GM12892 (cell line): Measurements from ENCODE around the gene GP5.

Experiments used
- DNase-seq: peaks from one replicate; pipeline ENCODE4 v3.0.0; 2011; ENCODE audit not compliant: insufficient read length
- FAIRE-seq: peaks from 2 replicates; lab custom pipeline; 2011; peaks lifted over from hg19 to GRCh38; lab: Jason Lieb, UNC
- POLR2A ChIP-seq: IDR thresholded peaks from 2 replicates; pipeline ENCODE4 v1.6.1; 2011; ENCODE audit warnings: low read depth, low read length, control low read depth
- POLR2AphosphoS5 ChIP-seq: IDR thresholded peaks from 2 replicates; pipeline ENCODE4 v1.6.1; 2011; ENCODE audit warnings: low read depth, low read length, control low read depth
- TAF1 ChIP-seq: IDR thresholded peaks from 2 replicates; pipeline ENCODE4 v1.6.1; 2011; ENCODE audit warnings: low read depth, mild to moderate bottlenecking, control low read depth, low read length, borderline replicate concordance

Gene GP5

DNA sequence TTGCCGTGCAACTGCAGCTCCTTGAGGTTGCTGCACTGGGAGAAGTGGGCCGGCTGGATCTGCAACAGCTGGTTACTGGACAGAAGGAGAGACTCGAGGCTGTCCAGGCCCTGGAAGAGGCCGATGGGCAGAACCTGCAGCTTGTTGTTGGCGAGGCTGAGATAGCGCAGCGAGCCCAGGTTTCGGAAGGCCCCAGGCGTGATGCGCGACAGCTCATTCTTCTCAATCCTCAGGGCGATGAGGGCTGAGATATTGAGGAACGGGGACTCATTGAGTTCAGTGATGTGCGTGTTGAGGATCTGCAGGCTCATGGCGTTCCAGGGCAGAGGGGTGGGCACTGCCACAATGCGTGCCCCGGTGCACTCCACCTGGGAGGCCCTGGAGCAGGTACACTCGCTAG, 38.5 kb downstream of the GP5 start:
- no peak for TF ChIP-seq TAF1
- TF ChIP-seq POLR2AphosphoS5 = no peak
- no peak for TF ChIP-seq POLR2A
- no peak for FAIRE-seq
- no peak for DNase-seq

DNA sequence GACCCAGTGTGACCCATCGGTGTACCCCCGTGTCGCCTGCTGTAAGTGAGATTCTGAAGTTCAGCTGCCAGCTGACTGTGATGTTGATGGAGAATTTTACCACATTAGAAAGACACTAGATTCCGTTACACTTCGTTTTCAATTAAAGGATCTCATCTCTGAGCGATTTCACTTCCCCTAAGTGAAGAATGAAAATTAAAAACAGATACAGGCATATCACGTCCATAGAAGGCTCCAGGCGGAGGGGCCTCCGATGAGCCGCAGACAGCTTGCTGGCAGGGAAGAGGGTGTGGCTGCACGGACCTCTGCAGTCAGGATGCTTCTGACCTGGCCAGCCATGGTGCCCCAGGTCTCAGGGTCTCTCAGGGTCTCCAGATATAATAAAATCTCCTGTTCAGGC, 41.4 kb downstream of the GP5 start:
- DNase-seq (no peak), FAIRE-seq (no peak)
- TF ChIP-seq POLR2AphosphoS5 (no peak), TAF1 (no peak), POLR2A (no peak)

DNA sequence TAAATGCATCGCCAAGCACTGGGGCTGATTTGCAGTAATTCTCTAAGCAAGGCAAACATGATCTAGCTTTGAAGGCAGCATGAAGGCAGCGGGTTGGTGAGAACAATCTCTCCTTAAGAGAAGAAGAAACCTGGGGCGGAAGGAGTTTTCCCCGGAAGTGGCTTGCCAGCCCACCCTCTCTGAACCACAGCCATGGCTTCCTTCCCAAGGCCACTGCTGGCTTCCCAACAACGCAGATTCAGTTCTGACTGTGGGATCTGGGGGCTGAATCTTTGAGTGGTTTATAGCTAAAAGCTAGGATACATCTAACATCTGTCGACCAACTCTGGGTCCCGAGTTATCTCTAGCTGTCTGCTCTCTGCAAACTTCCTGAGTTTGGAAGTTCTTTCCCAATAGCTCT, 43.7 kb downstream of the GP5 start:
- no peak for DNase-seq

DNA sequence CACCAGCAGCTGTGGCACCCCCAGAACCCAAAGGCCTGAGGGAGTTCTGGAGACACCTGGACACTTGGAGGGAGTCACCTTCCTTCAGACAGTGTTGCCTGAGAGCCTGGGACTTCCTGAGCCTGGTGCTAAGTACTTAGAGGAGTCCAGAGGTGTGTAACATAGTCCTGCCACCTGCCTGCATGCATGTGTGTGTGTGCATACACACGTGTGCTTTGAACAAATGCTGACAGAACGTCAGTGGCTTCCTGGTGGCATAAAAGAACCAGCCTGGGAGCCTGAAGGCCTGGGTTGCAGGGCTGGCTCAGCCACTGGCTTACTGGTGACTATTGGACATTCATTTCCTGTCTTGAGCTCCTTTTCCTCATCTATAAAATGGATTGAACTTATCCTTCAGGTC, 44.8 kb downstream of the GP5 start:
- DNase-seq (no peak), FAIRE-seq (no peak)
- TF ChIP-seq POLR2A (no peak), POLR2AphosphoS5 (no peak), TAF1 (no peak)

More for the DNA sequence above, 43.7 kb downstream of the GP5 start:
- TF ChIP-seq TAF1 (no peak), POLR2A (no peak), POLR2AphosphoS5 (no peak)
- no peak for FAIRE-seq

DNA sequence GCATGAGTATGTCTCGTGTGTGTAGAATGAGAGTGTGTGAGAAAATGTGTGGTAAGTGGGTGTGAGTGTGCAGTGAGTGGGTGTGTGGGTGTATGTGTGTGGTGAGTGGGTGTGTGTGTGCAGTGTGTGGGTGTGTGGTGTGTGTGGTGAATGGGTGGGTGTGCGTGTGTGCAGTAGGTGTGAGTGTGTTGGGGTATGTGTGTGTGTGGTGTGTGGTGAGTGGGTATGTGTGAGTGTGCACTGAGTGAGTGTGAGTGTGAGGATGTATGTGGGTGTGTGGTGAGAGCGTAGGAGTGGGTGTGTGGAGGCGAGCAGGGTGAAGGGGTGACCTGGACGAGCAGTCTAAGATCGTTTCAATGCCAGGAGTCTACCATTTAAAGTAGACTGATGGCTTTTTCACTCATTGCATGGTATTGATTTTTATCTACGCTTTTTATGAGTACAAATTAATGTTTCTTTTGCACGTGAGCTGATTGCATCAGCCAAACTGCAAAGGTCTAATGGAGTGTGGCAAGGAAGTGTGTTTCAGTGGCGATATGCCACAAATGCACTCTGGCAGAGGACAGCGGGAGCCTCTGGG, 46.3 kb downstream of the GP5 start:
- TF ChIP-seq POLR2AphosphoS5 (no peak), POLR2A (no peak), TAF1 (no peak)
- FAIRE-seq = no peak
- no peak for DNase-seq

GRCh38 chr3:194351952-194352536, 47.0 kb downstream of the GP5 start:
- FAIRE-seq (no peak), DNase-seq (no peak)
- TF ChIP-seq POLR2A (no peak), POLR2AphosphoS5 (no peak), TAF1 (no peak)

GRCh38 chr3:194351080-194351672, 47.9 kb downstream of the GP5 start, which contains the start of gene CPN2:
Gene CPN2, minus strand, starts transcription at chr3:194351328. Its CDS starts 8,626 bp downstream, at chr3:194342702.
- FAIRE-seq (no peak), DNase-seq (no peak)
- no peak for TF ChIP-seq POLR2AphosphoS5
- TF ChIP-seq TAF1 = no peak
- TF ChIP-seq POLR2A = no peak

DNA sequence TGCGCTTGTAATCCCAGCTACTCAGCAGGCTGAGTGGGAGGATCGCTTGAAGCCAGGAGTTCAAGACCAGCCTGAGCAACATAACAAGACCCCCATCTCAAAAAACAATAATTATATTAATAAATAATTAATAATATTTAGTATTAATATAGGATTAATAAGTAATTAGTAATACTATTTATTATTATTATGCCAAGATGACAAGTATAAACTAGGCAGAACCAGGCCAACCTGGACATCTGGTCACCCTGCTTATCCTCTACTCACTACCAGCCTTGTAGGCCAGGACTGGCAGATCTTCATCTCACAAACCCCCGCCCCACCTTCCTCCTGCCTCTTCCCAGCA, 48.4 kb downstream of the GP5 start:
- no peak for DNase-seq
- no peak for TF ChIP-seq POLR2A
- TF ChIP-seq POLR2AphosphoS5 = no peak
- no peak for TF ChIP-seq TAF1
- no peak for FAIRE-seq

DNA sequence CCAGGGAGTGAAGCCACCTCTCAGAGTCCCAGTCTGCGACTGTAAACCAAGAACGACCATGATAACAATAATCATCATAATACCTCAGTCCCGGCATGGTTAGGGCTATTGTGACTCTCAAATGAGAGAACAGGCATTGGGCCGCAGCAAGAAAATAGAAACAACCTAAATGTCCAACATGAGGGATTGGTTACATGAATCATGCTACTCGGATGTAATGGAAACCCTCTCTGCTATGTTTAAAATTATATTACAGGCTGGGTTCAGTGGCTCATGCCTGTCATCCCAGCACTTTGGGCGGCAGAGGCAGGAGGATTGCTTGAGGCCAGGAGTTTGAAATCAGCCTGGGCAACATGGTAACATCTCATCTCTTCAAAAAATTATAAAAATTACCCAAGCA, 50.7 kb downstream of the GP5 start:
- FAIRE-seq (no peak), DNase-seq (no peak)

DNA sequence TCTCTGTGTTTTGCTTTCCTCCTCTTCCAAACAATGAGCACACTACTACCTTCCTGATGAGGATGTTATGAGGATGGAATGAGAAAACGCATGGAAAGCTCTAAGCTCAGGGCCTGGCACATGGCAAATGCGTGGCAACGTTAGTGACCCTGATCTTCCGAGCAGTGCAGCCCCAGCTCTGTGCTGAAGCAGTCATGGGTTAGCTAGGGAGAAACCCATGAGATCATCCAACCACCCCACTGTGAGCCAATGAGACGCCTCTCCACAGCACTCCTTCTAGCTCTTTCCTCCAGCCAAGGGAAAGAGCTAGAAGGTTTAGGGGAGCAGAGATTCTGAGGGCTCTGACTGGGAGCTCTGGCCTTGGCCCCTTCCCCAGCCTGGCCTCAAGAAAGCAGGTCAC, 52.4 kb downstream of the GP5 start:
- DNase-seq (no peak), FAIRE-seq (no peak)
- no peak for TF ChIP-seq TAF1
- no peak for TF ChIP-seq POLR2A
- TF ChIP-seq POLR2AphosphoS5 = no peak

More for the DNA sequence above, 50.7 kb downstream of the GP5 start:
- TF ChIP-seq POLR2AphosphoS5 = no peak
- TF ChIP-seq POLR2A = no peak
- TF ChIP-seq TAF1 = no peak

DNA sequence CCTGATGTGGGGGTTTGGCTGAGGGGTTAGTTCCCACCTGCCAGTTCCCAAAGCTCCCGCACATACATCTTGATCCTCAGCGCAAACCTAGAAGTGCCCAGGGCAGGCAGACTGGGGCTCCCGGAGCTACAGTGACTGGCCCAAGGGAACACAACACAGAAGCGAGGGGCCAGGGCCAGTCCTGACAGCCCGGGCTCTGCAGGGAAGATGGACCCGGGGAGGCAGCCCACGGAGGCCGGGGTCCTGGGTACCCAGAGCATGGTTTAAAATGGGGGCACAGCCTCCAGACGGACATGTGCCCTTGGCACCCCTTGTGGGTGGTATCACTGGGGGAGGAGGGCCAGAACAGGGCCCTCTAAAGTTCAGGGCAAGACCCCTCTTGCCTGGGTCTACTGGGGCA, 53.0 kb downstream of the GP5 start:
- TF ChIP-seq POLR2A (no peak), TAF1 (no peak), POLR2AphosphoS5 (no peak)
- no peak for DNase-seq
- FAIRE-seq = no peak
